ENCODE results near the gene KAT6B.

GRCh38 chr10:74995806-74996205 lies 169.4 kb downstream of the KAT6B start:
- TF ChIP-seq, protein P1, sequence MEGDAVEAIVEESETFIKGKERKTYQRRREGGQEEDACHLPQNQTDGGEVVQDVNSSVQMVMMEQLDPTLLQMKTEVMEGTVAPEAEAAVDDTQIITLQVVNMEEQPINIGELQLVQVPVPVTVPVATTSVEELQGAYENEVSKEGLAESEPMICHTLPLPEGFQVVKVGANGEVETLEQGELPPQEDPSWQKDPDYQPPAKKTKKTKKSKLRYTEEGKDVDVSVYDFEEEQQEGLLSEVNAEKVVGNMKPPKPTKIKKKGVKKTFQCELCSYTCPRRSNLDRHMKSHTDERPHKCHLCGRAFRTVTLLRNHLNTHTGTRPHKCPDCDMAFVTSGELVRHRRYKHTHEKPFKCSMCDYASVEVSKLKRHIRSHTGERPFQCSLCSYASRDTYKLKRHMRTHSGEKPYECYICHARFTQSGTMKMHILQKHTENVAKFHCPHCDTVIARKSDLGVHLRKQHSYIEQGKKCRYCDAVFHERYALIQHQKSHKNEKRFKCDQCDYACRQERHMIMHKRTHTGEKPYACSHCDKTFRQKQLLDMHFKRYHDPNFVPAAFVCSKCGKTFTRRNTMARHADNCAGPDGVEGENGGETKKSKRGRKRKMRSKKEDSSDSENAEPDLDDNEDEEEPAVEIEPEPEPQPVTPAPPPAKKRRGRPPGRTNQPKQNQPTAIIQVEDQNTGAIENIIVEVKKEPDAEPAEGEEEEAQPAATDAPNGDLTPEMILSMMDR (IDR thresholded peaks at IDR 0.05) = no peak
- TF ChIP-seq POLR2A (IDR thresholded peaks at IDR 0.05) = no peak

Data from prostate gland (tissue), 2 donors.